ENCODE results near the gene CSF1R. TPM values are rescaled to one million over a fixed set of nuclear protein-coding genes. Genes with fewer than 3 reads are reported as not detected.

The CSF1R gene
- total and polyA plus RNA-seq, 2 donors (not counting 3 experiments of a cell fraction or from before 2014, with no cell fraction given), result not detected

DNA sequence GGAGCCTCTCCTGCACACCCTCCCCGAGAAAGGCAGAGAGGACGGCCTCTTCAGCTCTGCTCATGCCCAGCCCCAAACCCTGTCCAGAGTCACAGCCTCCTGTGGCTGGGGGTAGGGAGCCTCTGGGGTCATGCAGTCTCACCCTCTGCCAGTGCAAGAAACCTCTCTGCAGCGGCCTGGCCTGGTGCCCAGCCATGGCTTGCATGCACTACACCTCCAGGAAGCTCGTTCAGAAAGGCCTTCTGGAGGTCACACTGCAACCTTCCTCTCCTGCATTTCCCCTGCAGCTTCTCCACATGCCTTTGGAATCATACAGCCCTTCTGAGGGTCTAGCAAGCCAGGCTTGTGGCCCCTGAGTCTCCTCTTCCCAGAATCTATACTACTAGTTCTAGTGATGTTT lies 17.9 kb downstream of the CSF1R start:
- CTCF ChIA-PET, result interaction anchor here (1.1 to 1.3 kb wide), 2 partner anchors 9 to 215 kb away, joined by 3 read pairs; no protein-coding TSS in a partner anchor
- no peaks in the 10 kb centered on the region for H3K9me1 ChIP-seq (replicated peaks; ENCODE audit: control insufficient read depth, extremely low read depth, insufficient read depth, low read length)
- no peak for TF ChIP-seq POLR2AphosphoS5 (IDR thresholded peaks at IDR 0.05; ENCODE audit: insufficient read depth, low read depth, low read length)
- TF ChIP-seq CTCF (IDR thresholded peaks at IDR 0.05; ENCODE audit: extremely low read depth in 1 of 2, insufficient read depth in 1 of 2, low read depth in 1 of 2, low read length in 2 of 2), result no peak
- TF ChIP-seq FOS (IDR thresholded peaks at IDR 0.05; ENCODE audit: borderline replicate concordance, insufficient read depth, low read length), result no peak
- TF ChIP-seq MYC (IDR thresholded peaks at IDR 0.05; ENCODE audit: low read depth, low read length), result no peak
- no peak for TF ChIP-seq JUN (IDR thresholded peaks at IDR 0.05; ENCODE audit: borderline replicate concordance, insufficient read depth, insufficient read length, low read depth)
- TF ChIP-seq POLR2A (IDR thresholded peaks at IDR 0.05; ENCODE audit: low read depth, low read length), result no peak
- no peak overlapping the region for H2AFZ ChIP-seq (ENCODE audit: low read depth, low read length)
- peaks cover 29% of the 10 kb centered on the region for H3K4me1 ChIP-seq (ENCODE audit: control insufficient read depth, extremely low read depth, insufficient read depth, low read length)
- BruUV-seq (replicated peaks), result no TSS peak
- no peak overlapping the region for H3K4me3 ChIP-seq (replicated peaks in 1 of 3; ENCODE audit: insufficient read depth in 1 of 3, low read depth in 1 of 3, low read length in 3 of 3)
- H3K27ac ChIP-seq (ENCODE audit: insufficient read depth, low read depth, low read length), result no peak overlapping the region
- DNase-seq (ENCODE audit: low read depth, low spot score) (peak; percentile 51), FAIRE-seq (peak; percentile 83)
- POLR2A ChIA-PET, result no interaction called here
- intact Hi-C loops (cut with micrococcal nuclease) (no loop called here), dilution Hi-C loops (cut with MboI; ENCODE audit: extremely low pct_ligation_motif_present, low sequenced_read_pairs) (no loop called here)
- H3K79me2 ChIP-seq (ENCODE audit: control insufficient read depth, insufficient read depth, low read length), result no peaks in the 10 kb centered on the region
- H3K9ac ChIP-seq (replicated peaks; ENCODE audit: extremely low read depth, insufficient read depth, low read length), result no peak overlapping the region
- no peaks in the 10 kb centered on the region for H3K36me3 ChIP-seq (ENCODE audit: control insufficient read depth in 2 of 2, extremely low read depth in 1 of 2, insufficient read depth in 2 of 2, low read length in 2 of 2)
- no peaks in the 10 kb centered on the region for H3K9me3 ChIP-seq (replicated peaks; ENCODE audit: control insufficient read depth, insufficient read depth, low read length)
- H3K27me3 ChIP-seq (ENCODE audit: control insufficient read depth in 2 of 2, insufficient read depth in 2 of 2, low read length in 2 of 2), result peaks cover 0 to 6% of the 10 kb centered on the region in 2 experiments
- no peak overlapping the region for H3K4me2 ChIP-seq (ENCODE audit: insufficient read depth, low read length)
- H4K20me1 ChIP-seq (replicated peaks; ENCODE audit: control insufficient read depth, extremely low read depth, insufficient read depth, low read length), result no peaks in the 10 kb centered on the region

GRCh38 chr5:150068071-150068470 lies 18.3 kb downstream of the CSF1R start:
- CTCF ChIA-PET, result interaction anchor here (1.1 to 1.3 kb wide), 2 partner anchors 10 to 215 kb away, joined by 3 read pairs; no protein-coding TSS in a partner anchor
- Histone ChIP-seq H3K9me3 (replicated peaks; ENCODE audit: control insufficient read depth, insufficient read depth, low read length) (no peaks in the 10 kb centered on the region), H3K4me3 (replicated peaks in 1 of 3; ENCODE audit: insufficient read depth in 1 of 3, low read depth in 1 of 3, low read length in 3 of 3) (no peak overlapping the region), H3K4me1 (ENCODE audit: control insufficient read depth, extremely low read depth, insufficient read depth, low read length) (peaks cover 29% of the 10 kb centered on the region), H3K9ac (replicated peaks; ENCODE audit: extremely low read depth, insufficient read depth, low read length) (no peak overlapping the region), H3K27ac (ENCODE audit: insufficient read depth, low read depth, low read length) (no peak overlapping the region), H3K4me2 (ENCODE audit: insufficient read depth, low read length) (no peak overlapping the region), H3K27me3 (ENCODE audit: control insufficient read depth in 2 of 2, insufficient read depth in 2 of 2, low read length in 2 of 2) (peaks cover 0 to 3% of the 10 kb centered on the region in 2 experiments), H3K79me2 (ENCODE audit: control insufficient read depth, insufficient read depth, low read length) (no peaks in the 10 kb centered on the region), H2AFZ (ENCODE audit: low read depth, low read length) (no peak overlapping the region), H4K20me1 (replicated peaks; ENCODE audit: control insufficient read depth, extremely low read depth, insufficient read depth, low read length) (no peaks in the 10 kb centered on the region), H3K9me1 (replicated peaks; ENCODE audit: control insufficient read depth, extremely low read depth, insufficient read depth, low read length) (no peaks in the 10 kb centered on the region), H3K36me3 (ENCODE audit: control insufficient read depth in 2 of 2, extremely low read depth in 1 of 2, insufficient read depth in 2 of 2, low read length in 2 of 2) (no peaks in the 10 kb centered on the region)
- dilution Hi-C loops (cut with MboI; ENCODE audit: extremely low pct_ligation_motif_present, low sequenced_read_pairs) (no loop called here), intact Hi-C loops (cut with micrococcal nuclease) (no loop called here)
- DNase-seq (ENCODE audit: low read depth, low spot score) (no peak), FAIRE-seq (no peak)
- TF ChIP-seq, protein P1, sequence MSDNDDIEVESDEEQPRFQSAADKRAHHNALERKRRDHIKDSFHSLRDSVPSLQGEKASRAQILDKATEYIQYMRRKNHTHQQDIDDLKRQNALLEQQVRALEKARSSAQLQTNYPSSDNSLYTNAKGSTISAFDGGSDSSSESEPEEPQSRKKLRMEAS (IDR thresholded peaks at IDR 0.05; ENCODE audit: insufficient read depth, insufficient read length), result no peak
- TF ChIP-seq FOS (IDR thresholded peaks at IDR 0.05; ENCODE audit: borderline replicate concordance, insufficient read depth, low read length) (no peak), MYC (IDR thresholded peaks at IDR 0.05; ENCODE audit: low read depth, low read length) (no peak), JUN (IDR thresholded peaks at IDR 0.05; ENCODE audit: borderline replicate concordance, insufficient read depth, insufficient read length, low read depth) (no peak), POLR2A (IDR thresholded peaks at IDR 0.05; ENCODE audit: low read depth, low read length) (no peak), CTCF (IDR thresholded peaks at IDR 0.05; ENCODE audit: extremely low read depth in 1 of 2, insufficient read depth in 1 of 2, low read depth in 1 of 2, low read length in 2 of 2) (no peak), GATA2 (IDR thresholded peaks at IDR 0.05; ENCODE audit: insufficient read depth, insufficient read length, low read depth, low read length) (no peak), POLR2AphosphoS5 (IDR thresholded peaks at IDR 0.05; ENCODE audit: insufficient read depth, low read depth, low read length) (no peak), EZH2 (IDR thresholded peaks at IDR 0.05; ENCODE audit: borderline replicate concordance, low read depth, low read length, severe bottlenecking) (no peak)
- no TSS peak for BruUV-seq (replicated peaks)
- POLR2A ChIA-PET, result no interaction called here
